SK-N-SH (cell line): Measurements from ENCODE around the gene SPRED2.

Experiments used
- CTCF ChIP-seq: fragments of 200-600 bp; sonication (generic); IDR thresholded peaks from 2 replicates; pipeline ENCODE4 v1.6.1; 2017; ENCODE audit warnings: antibody characterized with exemption, mild to moderate bottlenecking, moderate library complexity
- FOXM1 ChIP-seq: IDR thresholded peaks from 2 replicates; pipeline ENCODE4 v1.4.0; 2012; ENCODE audit warnings: low read depth, mild to moderate bottlenecking
- MXI1 ChIP-seq: IDR thresholded peaks from 2 replicates; pipeline ENCODE4 v1.6.1; 2012; ENCODE audit warnings: mild to moderate bottlenecking, low read depth, low read length, improper control_type of control experiment
- NFIC ChIP-seq: IDR thresholded peaks from 2 replicates; pipeline ENCODE4 v1.4.0; 2012; ENCODE audit warnings: borderline replicate concordance
- REST ChIP-seq: IDR thresholded peaks from 2 replicates; pipeline ENCODE4 v1.6.1; 2012; ENCODE audit warnings: mild to moderate bottlenecking, low read depth, low read length, moderate library complexity
- RFX5 ChIP-seq: IDR thresholded peaks from 2 replicates; pipeline ENCODE4 v1.6.1; 2012; ENCODE audit warnings: mild to moderate bottlenecking, improper control_type of control experiment, low read length
- SIN3A ChIP-seq: IDR thresholded peaks from 2 replicates; pipeline ENCODE4 v1.6.1; 2012; ENCODE audit warnings: low read depth, mild to moderate bottlenecking, low read length, moderate library complexity, borderline replicate concordance
- SMC3 ChIP-seq: IDR thresholded peaks from 2 replicates; pipeline ENCODE4 v1.6.1; 2012; ENCODE audit warnings: low read depth, low read length, improper control_type of control experiment
- TAF1 ChIP-seq: IDR thresholded peaks from 2 replicates; pipeline ENCODE4 v1.6.1; 2012; ENCODE audit warnings: low read depth, mild to moderate bottlenecking, low read length, moderate library complexity, borderline replicate concordance

GRCh38 chr2:65334714-65335113 is 97.7 kb downstream of the SPRED2 start:
- TF ChIP-seq CTCF: no peak
- no peak for TF ChIP-seq RFX5
- no peak for TF ChIP-seq SMC3
- TF ChIP-seq TAF1: no peak
- TF ChIP-seq SIN3A: no peak
- TF ChIP-seq REST: no peak
- TF ChIP-seq FOXM1: no peak
- TF ChIP-seq NFIC: no peak
- TF ChIP-seq MXI1: no peak
